A549 treated with DMSO at 1 μM for 4 hours (cell line): ENCODE results near the gene RBM4. TPM values are rescaled to one million over a fixed set of nuclear protein-coding genes. Genes with fewer than 3 reads are reported as not detected.

ENCODE experiments used
- total RNA-seq: library from RNA; stranded (reverse); fragments of 200-300 nt; extraction: Qiagen RNA extraction; gene quantifications from 5 replicates; pipeline ENCODE4 v1.2.3, GENCODE V29; 2022; ENCODE audit warnings: low read depth

The RBM4 gene
- total RNA-seq: 133 to 153 TPM (median 138 TPM) in 5 replicates

DNA sequence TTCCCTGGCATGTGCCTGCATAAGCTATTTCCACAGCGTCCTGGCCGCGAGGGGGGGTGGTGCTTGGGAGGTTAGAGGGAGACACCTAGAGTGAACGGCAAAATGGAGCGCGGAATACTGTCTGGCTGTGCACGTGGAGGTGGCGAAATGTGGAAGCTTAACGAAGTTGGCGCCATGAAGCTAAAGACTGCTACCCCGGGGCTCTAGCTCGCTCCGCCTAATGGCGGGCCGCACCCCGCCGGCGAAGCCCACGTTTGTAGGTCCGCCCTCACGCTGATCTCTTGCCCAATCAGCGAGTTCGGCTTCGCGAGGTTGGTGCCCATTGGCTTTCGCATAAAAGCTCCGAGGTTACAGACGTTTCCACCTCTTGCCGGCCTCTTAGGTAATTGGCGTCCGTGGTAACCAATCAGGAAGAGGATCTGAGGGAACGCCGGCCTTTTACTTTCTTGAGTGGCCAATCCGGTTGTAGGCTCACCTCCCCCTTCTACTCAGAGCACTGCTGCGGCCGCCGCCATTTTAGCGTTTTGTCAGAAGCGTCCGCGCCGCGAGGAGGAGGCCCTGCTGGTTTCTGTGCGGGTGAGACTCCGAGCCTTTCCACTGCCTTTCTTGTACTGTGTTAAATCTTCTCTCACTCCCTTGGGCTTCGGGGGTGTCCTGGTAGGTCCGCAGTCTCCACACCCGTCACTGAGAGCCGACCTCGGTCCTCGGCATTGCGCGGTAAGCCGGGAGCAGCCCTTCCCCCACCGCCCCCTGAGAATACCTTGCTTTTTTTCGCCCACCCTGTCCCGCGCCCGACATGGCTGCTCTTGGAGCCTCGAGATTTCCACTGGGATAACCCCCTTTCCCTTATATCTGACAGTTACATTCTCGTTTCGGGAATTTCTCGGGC, at the start of gene RBM4:
Gene RBM4 (plus strand): TSS at position 527 of the 889 bp plus-strand sequence. CDS start 1,009 bp downstream, outside the sequence.

GRCh38 chr11:66592457-66593302, 45.8 kb upstream of the RBM4 start, which contains the start of the genes CCDC87 and CCS:
TSS of gene CCDC87 (minus strand) at chr11:66593063. CDS start at chr11:66593015, 48 bp downstream.
TSS of gene CCS (plus strand) at chr11:66593185. CDS start at chr11:66593262, 77 bp downstream.

GRCh38 chr11:66616379-66617154, 21.9 kb upstream of the RBM4 start, which contains the start of gene RBM14:
TSS of gene RBM14 (plus strand) at chr11:66616630. CDS start at chr11:66616721, 91 bp downstream.

DNA sequence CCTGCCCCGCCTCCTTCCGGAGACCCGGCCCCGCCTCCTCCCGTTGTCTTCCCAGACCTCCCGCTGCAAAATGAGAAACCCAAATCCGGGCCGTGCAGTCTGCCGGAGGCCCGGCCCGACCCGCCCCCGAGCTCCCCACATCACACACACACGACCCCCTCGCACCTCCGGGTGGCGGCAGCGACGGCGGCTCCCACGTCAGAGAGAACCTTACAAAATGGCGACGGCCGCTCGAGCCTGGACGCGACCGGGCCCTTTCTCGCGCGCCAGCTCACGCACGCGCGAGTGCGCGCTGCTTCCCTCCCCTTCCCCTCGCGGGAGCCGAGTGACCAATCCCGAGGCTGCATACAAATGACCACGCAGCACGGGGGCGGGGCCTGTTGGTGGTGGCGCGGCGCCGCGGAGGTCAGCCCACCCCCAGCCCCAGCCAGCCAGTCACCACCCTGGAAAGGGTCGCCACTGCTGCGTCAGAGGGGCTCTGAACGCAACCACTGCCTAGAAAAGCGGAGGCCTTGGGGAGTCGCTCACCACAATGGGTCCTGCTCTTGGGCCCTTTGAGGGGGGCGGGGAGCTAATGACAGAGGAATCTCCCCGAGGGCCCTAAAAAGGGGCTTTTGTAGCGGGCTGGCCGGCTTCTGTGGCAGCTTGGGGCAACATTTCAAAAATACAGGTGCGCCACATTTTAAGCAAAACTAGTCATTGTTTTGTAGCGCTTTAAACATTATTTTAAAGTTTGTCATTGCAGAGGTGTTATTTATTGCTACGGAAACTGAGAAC, 39.3 kb downstream of the RBM4 start, which contains the start of gene RBM4B:
Gene RBM4B (minus strand): TSS at position 289 of the 777 bp plus-strand sequence. CDS start 808 bp downstream, outside the sequence.

Other genes starting within 250 kb of the RBM4 start
- not detected in 5 replicates for gene NPAS4, start 217.7 kb upstream of the RBM4 start, total RNA-seq
- gene MRPL11, start 199.9 kb upstream of the RBM4 start, total RNA-seq: 87.4 to 117 TPM (median 111 TPM) in 5 replicates
- 5.0 to 6.4 TPM (median 5.0 TPM) in 5 replicates for gene PELI3, start 171.8 kb upstream of the RBM4 start, total RNA-seq
- gene DPP3, start 158.3 kb upstream of the RBM4 start, total RNA-seq: 54.9 to 77.2 TPM (median 56.6 TPM) in 5 replicates
- 8.7 to 11.2 TPM (median 10.4 TPM) in 5 replicates for gene BBS1, start 128.1 kb upstream of the RBM4 start, total RNA-seq
- gene ZDHHC24, start 92.7 kb upstream of the RBM4 start, total RNA-seq: 7.8 to 13.8 TPM (median 12.9 TPM) in 5 replicates
- 0.02 to 0.08 TPM (median 0.05 TPM) in 3 of 5 replicates, not detected in the others for gene ACTN3, start 91.8 kb upstream of the RBM4 start, total RNA-seq
- 32.4 to 36.0 TPM (median 34.3 TPM) in 5 replicates for gene CTSF, start 70.1 kb upstream of the RBM4 start, total RNA-seq
- gene CCDC87, start 45.6 kb upstream of the RBM4 start, total RNA-seq: 0.53 to 0.74 TPM (median 0.64 TPM) in 5 replicates
- 25.0 to 29.3 TPM (median 25.7 TPM) in 5 replicates for gene CCS, start 45.5 kb upstream of the RBM4 start, total RNA-seq
- gene RBM14, start 22.1 kb upstream of the RBM4 start, total RNA-seq: 66.4 to 87.4 TPM (median 70.9 TPM) in 5 replicates
- gene RBM4B, start 39.2 kb downstream of the RBM4 start, total RNA-seq: 17.6 to 24.0 TPM (median 22.7 TPM) in 5 replicates
- gene SPTBN2, start 90.5 kb downstream of the RBM4 start, total RNA-seq: 8.2 to 13.2 TPM (median 9.9 TPM) in 5 replicates
- gene RCE1, start 204.7 kb downstream of the RBM4 start, total RNA-seq: 31.9 to 50.1 TPM (median 41.4 TPM) in 5 replicates
- gene LRFN4, start 218.4 kb downstream of the RBM4 start, total RNA-seq: 53.6 to 81.7 TPM (median 67.6 TPM) in 5 replicates